Astrocyte (in vitro differentiated cells and primary cell): ENCODE measurements around the gene MYL3. TPM values are rescaled to one million over a fixed set of nuclear protein-coding genes. Genes with fewer than 3 reads are reported as not detected.

Experiments
- DNase-seq: peaks from one replicate; pipeline ENCODE4 v3.0.0-alpha.2; 2010; ENCODE audit warnings: low read depth
- FAIRE-seq: peaks from 2 replicates; lab custom pipeline; 2011; peaks lifted over from hg19 to GRCh38; lab: Jason Lieb, UNC
- H2AFZ ChIP-seq: 2 replicates; pipeline ENCODE4 v1.6.0; 2012; ENCODE audit warnings: low read depth, low read length, inconsistent platforms
- H3K27ac ChIP-seq: 2 replicates; pipeline ENCODE4 v1.5.1; 2011; ENCODE audit warnings: low read depth, low read length, inconsistent platforms
- H3K27me3 ChIP-seq: 2 replicates; pipeline ENCODE4 v1.6.0; 2011; ENCODE audit warnings: low read length, inconsistent platforms; ENCODE audit not compliant: insufficient read depth
- H3K36me3 ChIP-seq: 2 replicates; pipeline ENCODE4 v1.5.1; 2011; ENCODE audit warnings: low read length, inconsistent platforms; ENCODE audit not compliant: insufficient read depth
- H3K4me1 ChIP-seq: 2 replicates; pipeline ENCODE4 v1.5.1; 2011; ENCODE audit warnings: low read length, inconsistent platforms; ENCODE audit not compliant: insufficient read depth
- H3K4me2 ChIP-seq: 2 replicates; pipeline ENCODE4 v1.6.0; 2012; ENCODE audit warnings: low read length, inconsistent platforms
- H3K4me3 ChIP-seq: 2 replicates; pipeline ENCODE4 v1.5.1; 2011; ENCODE audit warnings: low read depth, mild to moderate bottlenecking, low read length, inconsistent platforms; ENCODE audit not compliant: insufficient read depth
- H3K79me2 ChIP-seq: 2 replicates; pipeline ENCODE4 v1.6.0; 2012; ENCODE audit warnings: mild to moderate bottlenecking, low read length, inconsistent platforms; ENCODE audit not compliant: insufficient read depth
- H3K9ac ChIP-seq: 2 replicates; pipeline ENCODE4 v1.6.0; 2012; ENCODE audit warnings: mild to moderate bottlenecking, low read length, inconsistent platforms
- H3K9me3 ChIP-seq: 2 replicates; pipeline ENCODE4 v1.5.1; 2012; ENCODE audit warnings: low read depth, mild to moderate bottlenecking, low read length, inconsistent platforms; ENCODE audit not compliant: insufficient read depth
- H4K20me1 ChIP-seq: 2 replicates; pipeline ENCODE4 v1.6.0; 2012; ENCODE audit warnings: low read length, inconsistent platforms; ENCODE audit not compliant: insufficient read depth
- H3K27ac Mint-ChIP-seq: one replicate; pipeline ENCODE4 v1.8.0; 2021; ENCODE audit warnings: mild to moderate bottlenecking, mixed read lengths; ENCODE audit not compliant: unreplicated experiment
- H3K27me3 Mint-ChIP-seq: one replicate; pipeline ENCODE4 v1.8.0; 2021; ENCODE audit warnings: low read depth, mixed read lengths; ENCODE audit not compliant: unreplicated experiment
- H3K36me3 Mint-ChIP-seq: one replicate; pipeline ENCODE4 v1.8.0; 2021; ENCODE audit warnings: low read depth, mixed read lengths; ENCODE audit not compliant: unreplicated experiment
- H3K4me1 Mint-ChIP-seq: one replicate; pipeline ENCODE4 v1.8.0; 2021; ENCODE audit warnings: low read depth, mixed read lengths; ENCODE audit not compliant: unreplicated experiment
- H3K4me3 Mint-ChIP-seq: one replicate; pipeline ENCODE4 v1.8.0; 2021; ENCODE audit warnings: mild to moderate bottlenecking, moderate library complexity, mixed read lengths; ENCODE audit not compliant: unreplicated experiment
- H3K9me3 Mint-ChIP-seq: one replicate; pipeline ENCODE4 v1.8.0; 2021; ENCODE audit warnings: mild to moderate bottlenecking, mixed read lengths; ENCODE audit not compliant: unreplicated experiment
- EZH2 ChIP-seq: IDR thresholded peaks from 2 replicates; pipeline ENCODE4 v1.6.1; 2012; ENCODE audit warnings: mild to moderate bottlenecking, low read length, inconsistent platforms; ENCODE audit not compliant: insufficient read depth
- total RNA-seq: library from RNA; stranded (reverse); gene quantifications from 2 replicates; pipeline ENCODE4 v1.2.1, GENCODE V29; 2021
- TF ChIP-seq, protein P1 (sequence below): IDR thresholded peaks from 2 replicates; pipeline ENCODE4 v1.5.1; 2011; ENCODE audit warnings: low read depth, mild to moderate bottlenecking, inconsistent platforms, low read length, moderate library complexity; ENCODE audit not compliant: insufficient read depth

MYL3 gene
- total RNA-seq, 1 donor from 2014 or later: 0.89 TPM

DNA sequence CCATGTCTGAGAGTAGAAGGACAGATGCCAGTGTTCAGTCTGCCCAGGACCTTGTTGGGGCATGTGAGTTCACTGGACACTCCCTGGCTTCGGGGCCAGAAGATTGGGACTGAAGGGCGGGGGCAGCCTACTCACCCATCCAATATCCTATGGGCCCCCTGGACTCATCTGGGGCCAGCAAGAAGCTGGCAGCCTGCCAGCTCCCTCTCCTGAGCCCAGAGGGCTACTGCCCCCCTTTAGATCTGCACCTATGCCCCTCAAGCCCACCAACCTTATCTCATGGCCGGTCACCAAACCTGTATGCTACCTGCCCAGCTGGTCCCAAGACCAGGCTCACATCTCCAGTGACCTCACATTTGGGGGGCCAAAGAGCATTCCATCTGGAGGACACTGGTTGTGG is 22.4 kb upstream of the MYL3 start:
- FAIRE-seq (no peak), DNase-seq (no peak)
- Histone ChIP-seq H3K9ac (no peak overlapping the region), H3K79me2 (no peaks in the 10 kb centered on the region), H3K4me1 (peaks cover 6% of the 10 kb centered on the region), H3K27ac (no peak overlapping the region), H3K36me3 (no peaks in the 10 kb centered on the region), H3K4me3 (no peak overlapping the region), H3K9me3 (no peaks in the 10 kb centered on the region), H3K4me2 (no peak overlapping the region), H3K27me3 (peaks cover 44% of the 10 kb centered on the region), H2AFZ (no peak overlapping the region), H4K20me1 (peaks cover 14% of the 10 kb centered on the region)
- Mint-ChIP-seq H3K4me3 (no peak overlapping the region), H3K27ac (no peak overlapping the region), H3K9me3 (no peaks in the 10 kb centered on the region), H3K36me3 (peaks cover 3% of the 10 kb centered on the region), H3K27me3 (peaks cover 53% of the 10 kb centered on the region), H3K4me1 (peaks cover 2% of the 10 kb centered on the region)
- TF ChIP-seq EZH2: no peak
- TF ChIP-seq, protein P1, sequence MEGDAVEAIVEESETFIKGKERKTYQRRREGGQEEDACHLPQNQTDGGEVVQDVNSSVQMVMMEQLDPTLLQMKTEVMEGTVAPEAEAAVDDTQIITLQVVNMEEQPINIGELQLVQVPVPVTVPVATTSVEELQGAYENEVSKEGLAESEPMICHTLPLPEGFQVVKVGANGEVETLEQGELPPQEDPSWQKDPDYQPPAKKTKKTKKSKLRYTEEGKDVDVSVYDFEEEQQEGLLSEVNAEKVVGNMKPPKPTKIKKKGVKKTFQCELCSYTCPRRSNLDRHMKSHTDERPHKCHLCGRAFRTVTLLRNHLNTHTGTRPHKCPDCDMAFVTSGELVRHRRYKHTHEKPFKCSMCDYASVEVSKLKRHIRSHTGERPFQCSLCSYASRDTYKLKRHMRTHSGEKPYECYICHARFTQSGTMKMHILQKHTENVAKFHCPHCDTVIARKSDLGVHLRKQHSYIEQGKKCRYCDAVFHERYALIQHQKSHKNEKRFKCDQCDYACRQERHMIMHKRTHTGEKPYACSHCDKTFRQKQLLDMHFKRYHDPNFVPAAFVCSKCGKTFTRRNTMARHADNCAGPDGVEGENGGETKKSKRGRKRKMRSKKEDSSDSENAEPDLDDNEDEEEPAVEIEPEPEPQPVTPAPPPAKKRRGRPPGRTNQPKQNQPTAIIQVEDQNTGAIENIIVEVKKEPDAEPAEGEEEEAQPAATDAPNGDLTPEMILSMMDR: no peak

GRCh38 chr3:46884929-46885328 is 21.7 kb upstream of the MYL3 start:
- Mint-ChIP-seq H3K9me3 (no peaks in the 10 kb centered on the region), H3K4me1 (peaks cover 2% of the 10 kb centered on the region)

DNA sequence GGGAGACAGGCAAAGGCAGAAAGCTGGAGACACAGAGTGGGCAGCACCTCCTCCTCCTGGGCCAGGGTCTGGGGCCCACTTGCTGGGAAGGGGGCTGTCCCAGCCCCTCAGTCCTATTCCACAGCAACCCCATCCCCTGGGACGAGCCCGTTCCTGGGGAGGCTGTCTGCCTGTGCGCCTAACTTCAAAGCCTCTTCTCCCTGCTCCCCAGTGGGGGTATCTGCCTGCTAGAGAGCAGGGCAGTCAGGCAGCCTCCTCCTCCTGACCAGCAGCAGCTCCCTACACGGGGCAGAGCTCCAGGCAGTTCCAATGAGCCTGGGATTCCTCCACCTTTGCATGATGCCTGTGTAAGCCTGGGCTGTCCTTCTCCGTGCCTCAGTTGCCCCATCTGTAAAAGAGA is 21.2 kb upstream of the MYL3 start:
- no peak overlapping the region for H3K4me3 Mint-ChIP-seq
- H4K20me1 ChIP-seq: peaks cover 14% of the 10 kb centered on the region
- no peaks in the 10 kb centered on the region for H3K9me3 ChIP-seq
- no peaks in the 10 kb centered on the region for H3K36me3 ChIP-seq
- peaks cover 2% of the 10 kb centered on the region for H3K4me1 Mint-ChIP-seq
- H3K79me2 ChIP-seq: no peaks in the 10 kb centered on the region
- no peak for DNase-seq
- peaks cover 3% of the 10 kb centered on the region for H3K36me3 Mint-ChIP-seq
- H3K4me1 ChIP-seq: peaks cover 6% of the 10 kb centered on the region
- H3K4me3 ChIP-seq: no peak overlapping the region
- no peak overlapping the region for H3K27ac ChIP-seq
- no peak overlapping the region for H3K4me2 ChIP-seq
- TF ChIP-seq, protein P1: no peak
- TF ChIP-seq EZH2: no peak
- no peak overlapping the region for H3K27ac Mint-ChIP-seq
- no peak overlapping the region for H3K9ac ChIP-seq
- peaks cover 42% of the 10 kb centered on the region for H3K27me3 ChIP-seq
- peaks cover 54% of the 10 kb centered on the region for H3K27me3 Mint-ChIP-seq
- FAIRE-seq: no peak
- H3K9me3 Mint-ChIP-seq: no peaks in the 10 kb centered on the region
- no peak overlapping the region for H2AFZ ChIP-seq

More at GRCh38 chr3:46884929-46885328, 21.7 kb upstream of the MYL3 start:
- H3K4me1 ChIP-seq: peaks cover 6% of the 10 kb centered on the region
- Mint-ChIP-seq H3K4me3 (no peak overlapping the region), H3K36me3 (peaks cover 3% of the 10 kb centered on the region), H3K27me3 (peaks cover 59% of the 10 kb centered on the region), H3K27ac (no peak overlapping the region)
- TF ChIP-seq, protein P1: no peak
- no peak for TF ChIP-seq EZH2
- H3K27ac ChIP-seq: no peak overlapping the region
- no peak overlapping the region for H3K4me3 ChIP-seq
- peaks cover 14% of the 10 kb centered on the region for H4K20me1 ChIP-seq
- H3K4me2 ChIP-seq: no peak overlapping the region
- no peak for DNase-seq
- no peak for FAIRE-seq
- H3K36me3 ChIP-seq: no peaks in the 10 kb centered on the region
- no peak overlapping the region for H3K9ac ChIP-seq
- no peak overlapping the region for H2AFZ ChIP-seq
- H3K79me2 ChIP-seq: no peaks in the 10 kb centered on the region
- H3K27me3 ChIP-seq: peaks cover 43% of the 10 kb centered on the region
- no peaks in the 10 kb centered on the region for H3K9me3 ChIP-seq
